NCI-H1930 (cell line): Measurements from ENCODE around the gene CEBPA.

Experiments used
- DNase-seq, 2 experiments: peaks; one replicate each; lab custom pipeline; 2025; lab: John Stamatoyannopoulos, UW

The CEBPA gene

GRCh38 chr19:33271246-33272021 is 30.9 kb downstream of the CEBPA start:
- DNase-seq, result no peak

DNA sequence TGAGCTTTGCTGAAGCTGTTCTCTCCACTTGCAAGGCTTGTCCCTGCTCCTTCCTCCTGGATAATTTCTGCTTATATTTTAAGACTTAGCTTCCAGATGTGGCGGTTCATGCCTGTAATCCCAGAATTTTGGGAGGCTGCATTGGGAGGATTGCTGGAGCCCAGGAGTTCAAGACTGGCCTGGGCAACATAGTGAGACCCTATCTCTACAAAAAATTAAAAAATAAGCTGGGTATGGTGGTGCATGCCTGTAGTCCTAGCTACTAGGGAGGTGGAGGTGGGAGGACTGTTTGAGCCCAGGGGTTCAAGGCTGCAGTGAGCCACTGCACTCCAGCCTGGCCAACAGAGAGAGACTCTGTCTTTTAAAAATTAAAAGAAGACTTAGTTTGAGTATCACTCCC is 31.6 kb downstream of the CEBPA start:
- no peak for DNase-seq

DNA sequence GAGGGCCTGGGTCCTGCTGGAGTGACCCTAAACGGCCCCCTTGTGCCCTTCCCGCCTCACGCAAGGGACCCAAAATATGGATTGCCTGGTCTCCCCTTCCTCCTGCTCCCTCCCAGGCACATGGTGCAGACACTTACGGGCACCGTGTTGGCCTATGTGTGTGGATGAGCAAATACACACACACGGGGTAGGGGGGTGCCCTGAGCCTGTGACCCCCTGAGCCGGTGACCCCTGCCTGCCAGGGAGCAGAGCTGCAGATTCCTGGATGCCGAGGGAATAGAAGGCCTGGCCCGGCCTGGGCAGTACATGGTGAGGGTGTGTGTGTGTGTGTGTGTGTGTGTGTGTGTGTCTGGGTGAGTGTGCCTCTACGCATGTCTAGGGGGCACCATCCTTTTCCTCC is 33.3 kb downstream of the CEBPA start:
- DNase-seq, result no peak

DNA sequence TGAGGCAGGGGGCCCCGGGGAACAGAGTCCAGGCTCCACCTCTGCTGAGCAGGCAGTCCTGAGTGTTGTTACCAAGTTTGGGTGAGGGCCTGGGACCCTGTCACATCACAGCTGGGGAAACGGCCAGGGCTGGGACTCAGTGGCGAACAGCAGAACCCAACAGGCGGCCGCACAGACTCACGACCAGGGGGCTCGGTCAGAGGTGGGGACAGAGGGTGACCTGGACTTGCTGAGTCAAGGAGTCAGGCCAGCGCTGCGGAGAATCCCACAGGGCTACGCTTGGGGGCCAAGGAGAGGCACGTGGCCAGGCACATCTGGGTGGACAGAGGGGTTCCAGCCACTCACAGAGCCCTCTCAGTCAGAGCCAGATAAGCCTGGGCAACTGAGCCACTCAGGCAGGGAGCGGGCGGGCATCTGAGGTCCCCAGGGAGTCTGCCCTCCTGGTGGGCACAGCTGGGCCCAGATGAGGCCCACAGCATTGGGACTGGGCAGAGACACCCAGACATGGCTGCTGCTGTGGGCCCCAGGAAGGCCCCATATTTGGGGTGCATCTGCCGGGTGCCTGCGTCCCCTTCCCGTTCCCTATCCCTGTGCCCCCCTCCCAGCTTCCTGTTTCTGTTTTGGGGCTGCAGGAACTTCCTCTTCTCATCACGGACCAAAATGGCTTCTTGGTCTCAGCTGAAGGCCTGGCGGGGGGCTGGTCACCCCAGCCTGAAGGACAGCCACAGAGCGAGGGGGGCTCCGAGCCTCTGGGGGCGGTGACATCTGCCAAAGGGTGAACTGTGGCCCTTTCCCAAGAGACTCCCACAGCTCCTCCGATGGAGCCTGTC is 34.0 kb downstream of the CEBPA start:
- no peak for DNase-seq

GRCh38 chr19:33267706-33268105 is 34.6 kb downstream of the CEBPA start:
- no peak for DNase-seq

GRCh38 chr19:33266974-33267484 is 35.3 kb downstream of the CEBPA start:
- DNase-seq, result no peak

DNA sequence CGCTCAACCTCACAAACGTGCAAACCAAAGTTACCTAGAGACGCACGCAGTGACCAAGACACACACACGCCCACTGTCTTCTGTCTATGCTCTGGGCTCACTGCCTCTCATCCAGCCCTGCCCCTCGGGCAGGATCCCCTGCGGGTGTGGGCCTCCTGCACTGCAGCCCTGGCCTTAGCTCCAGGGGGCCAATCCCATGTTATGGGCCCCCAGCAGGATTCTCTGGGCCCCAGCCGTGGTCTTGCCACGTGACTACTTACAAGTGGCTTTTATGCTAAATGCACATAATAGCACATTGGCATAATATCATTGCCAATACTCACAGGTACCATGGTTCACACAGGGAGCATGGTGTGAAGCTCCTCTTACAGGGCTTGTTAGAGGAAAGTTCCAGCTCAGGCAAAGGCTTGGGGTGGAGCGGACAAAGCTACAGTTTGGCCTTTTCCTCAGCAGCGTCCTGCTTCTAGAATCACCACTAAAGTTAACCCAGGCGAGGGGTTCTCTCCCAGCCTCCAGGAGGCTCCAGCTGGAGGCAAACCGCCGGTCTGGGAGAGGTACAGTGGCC is 37.4 kb downstream of the CEBPA start:
- DNase-seq, result no peak

DNA sequence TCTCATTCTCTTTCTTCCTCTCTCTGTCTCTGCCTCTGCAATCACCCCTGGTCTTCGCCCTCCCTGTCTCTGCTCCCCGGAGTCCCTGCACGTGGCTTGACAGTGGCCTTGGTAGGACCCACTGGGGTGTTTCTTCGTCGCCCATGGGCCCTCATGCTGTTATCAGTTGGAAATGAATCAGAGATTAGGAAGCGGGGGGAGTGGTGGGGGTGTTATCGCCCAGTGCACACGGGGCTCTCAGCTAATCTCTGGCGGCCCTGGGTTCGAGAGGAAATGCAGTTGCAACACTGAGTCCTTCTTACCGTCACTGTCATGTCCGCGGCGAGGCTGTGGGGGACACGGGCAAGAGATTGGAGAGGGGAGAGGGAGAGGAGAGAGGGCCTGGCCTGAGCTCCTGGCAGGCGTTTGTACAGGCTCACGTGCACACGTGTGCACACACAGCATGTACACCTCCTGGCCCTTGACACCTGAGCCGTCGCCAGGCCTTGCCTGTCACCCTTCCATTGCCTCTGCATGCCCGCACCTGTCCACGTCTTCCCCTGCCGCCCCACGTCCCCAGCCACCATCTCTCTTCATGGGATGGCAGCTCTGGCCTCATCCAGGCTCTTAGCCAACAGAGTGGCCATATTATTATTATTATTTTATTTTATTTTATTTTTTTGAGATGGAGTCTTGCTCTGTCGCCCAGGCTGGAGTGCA is 38.9 kb downstream of the CEBPA start:
- DNase-seq, result no peak

DNA sequence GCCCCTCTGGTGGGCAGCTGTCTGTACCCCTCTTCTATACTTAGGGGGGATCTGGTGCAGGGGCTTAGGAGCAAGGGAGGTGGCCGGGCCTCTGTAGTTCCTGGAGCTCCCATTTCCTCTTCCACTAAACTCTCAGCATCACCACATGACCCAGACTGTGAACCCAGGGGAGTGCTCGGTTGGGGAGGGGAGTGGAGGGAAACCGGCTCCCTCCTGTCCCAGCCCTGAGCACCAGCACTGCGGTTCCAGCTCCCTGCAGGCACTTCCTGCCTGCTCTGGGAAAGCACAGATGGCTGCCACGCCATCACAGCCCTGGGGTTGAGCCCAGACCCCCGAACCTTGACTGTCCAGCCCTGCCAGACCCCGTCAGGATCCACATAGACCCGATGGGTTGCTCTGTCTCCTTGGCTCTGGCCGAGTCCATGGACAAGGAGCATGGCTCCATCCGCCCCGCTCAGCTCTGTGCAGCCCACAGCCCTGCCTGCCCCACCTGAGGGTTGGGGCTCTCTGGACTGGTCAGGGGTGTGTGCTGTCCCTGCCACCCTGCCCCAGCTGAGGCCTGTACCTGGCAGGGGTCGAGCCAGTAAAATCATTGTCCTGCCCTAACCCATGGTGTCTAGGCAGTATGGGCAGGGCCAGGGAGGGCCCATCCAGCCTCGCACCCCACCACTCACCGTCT is 40.7 kb downstream of the CEBPA start:
- no peak for DNase-seq

GRCh38 chr19:33260628-33261418 is 41.5 kb downstream of the CEBPA start:
- DNase-seq, result no peak

DNA sequence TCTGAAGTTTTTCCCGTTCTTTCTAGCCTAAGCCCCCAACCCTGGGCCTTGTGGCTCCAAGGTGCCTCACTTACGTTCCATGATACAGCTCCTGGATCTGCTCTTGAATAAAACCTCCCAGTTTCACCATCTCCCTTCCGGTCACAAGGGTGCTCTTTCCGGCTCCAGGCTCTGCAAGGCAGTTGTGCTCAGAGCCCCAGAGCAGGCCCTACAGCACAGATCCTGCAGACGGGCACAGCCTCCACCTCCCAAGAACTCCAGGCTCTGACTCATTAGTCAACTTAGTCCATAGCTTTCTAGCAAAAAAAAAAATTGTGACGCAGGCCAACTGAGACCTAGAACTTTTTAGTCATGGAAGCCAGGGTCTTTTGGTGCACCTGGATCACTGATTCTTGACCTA is 42.8 kb downstream of the CEBPA start:
- DNase-seq, result no peak

DNA sequence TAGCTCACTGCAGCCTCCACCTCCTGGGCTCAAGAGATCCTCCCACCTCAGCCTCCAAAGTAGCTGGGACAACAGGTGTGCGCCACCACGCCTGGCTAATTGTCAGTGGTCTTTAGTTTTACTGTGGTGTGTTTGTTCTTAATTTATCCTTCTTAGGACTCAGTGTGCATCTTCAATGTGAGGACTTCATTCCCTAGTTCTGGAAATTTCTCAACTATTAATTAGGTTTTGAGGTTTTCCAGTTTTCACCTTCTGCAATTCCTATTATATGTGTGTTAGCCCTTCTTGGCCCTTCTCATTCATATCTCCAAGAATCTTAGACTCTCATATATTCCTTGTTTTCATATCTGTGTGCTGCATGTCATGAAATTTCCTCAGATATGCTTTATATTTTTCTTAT is 44.5 kb downstream of the CEBPA start:
- DNase-seq, result no peak

GRCh38 chr19:33256261-33256660 is 46.1 kb downstream of the CEBPA start:
- DNase-seq, result no peak

GRCh38 chr19:33255781-33256180 is 46.6 kb downstream of the CEBPA start:
- DNase-seq, result no peak

- DNase-seq, result no peak
Measured at GRCh38 chr19:33254245-33254824, 48.0 kb downstream of the CEBPA start.

GRCh38 chr19:33252971-33253370 is 49.4 kb downstream of the CEBPA start:
- DNase-seq, result no peak

- DNase-seq, result no peak
Measured at GRCh38 chr19:33252418-33252962, 49.8 kb downstream of the CEBPA start.

DNA sequence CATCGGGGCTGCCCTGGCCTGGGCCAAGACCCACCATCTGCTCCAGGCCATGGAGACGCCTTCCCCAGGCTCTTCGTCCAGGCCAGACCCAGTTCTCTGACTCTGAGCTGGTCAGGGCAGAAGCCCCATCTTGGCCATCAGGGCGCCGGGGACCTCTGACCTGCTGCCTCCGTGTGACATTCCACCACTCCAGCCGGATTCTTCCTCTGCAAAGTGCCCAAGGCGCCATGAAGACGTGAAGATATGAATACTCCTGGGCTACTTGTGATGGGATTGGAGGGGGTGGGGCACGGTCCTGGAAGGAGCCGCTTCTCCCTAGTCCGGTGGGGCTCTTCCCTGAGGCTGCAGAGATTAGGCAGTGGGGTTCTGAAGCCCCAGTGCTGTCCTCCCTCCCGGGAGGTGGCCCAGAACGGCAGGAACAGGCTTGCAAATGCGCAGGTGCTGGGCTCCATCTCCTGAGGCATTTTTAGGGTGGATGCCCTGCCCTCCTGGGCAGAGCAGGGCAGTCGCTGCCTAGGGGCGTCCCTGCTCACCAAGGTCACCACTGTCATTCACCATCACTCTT is 50.7 kb downstream of the CEBPA start:
- no peak for DNase-seq

- no peak for DNase-seq
Measured at GRCh38 chr19:33251076-33251475, 51.3 kb downstream of the CEBPA start.

- DNase-seq, result no peak
Measured at GRCh38 chr19:33250500-33250899, 51.8 kb downstream of the CEBPA start.
